Right lobe of liver (tissue), 6 donors: ENCODE measurements around the gene SERPINH1. TPM values are rescaled to one million over a fixed set of nuclear protein-coding genes. Genes with fewer than 3 reads are reported as not detected.

ENCODE experiments used
- ATAC-seq, 4 donors: fragments of 200-7000 bp; cut with Tn5 transposase; one replicate each; pipeline ENCODE4 v1.9.1; 2020; ENCODE audit warnings: mild to moderate bottlenecking in 4 of 4, moderate library complexity in 4 of 4
- DNase-seq, 3 donors: peaks; one replicate each; pipeline ENCODE4 v3.0.0-alpha.2; 2020
- H3K27ac ChIP-seq, 3 donors: fragments of 200-600 bp; one replicate each; pipeline ENCODE4 v1.8.0; 2022
- H3K27me3 ChIP-seq, 2 donors: fragments of 200-600 bp; one replicate each; pipeline ENCODE4 v1.8.0; 2022
- H3K36me3 ChIP-seq, 4 donors: fragments of 200-600 bp; sonication (generic) in 1 of 4; one replicate each; pipeline versions ENCODE4 v1.5.1 to v1.8.0; 2017 to 2022; ENCODE audit warnings: control low read depth in 1 of 4
- H3K4me1 ChIP-seq, 4 donors: fragments of 200-600 bp; sonication (generic) in 1 of 4; one replicate each; pipeline versions ENCODE4 v1.5.1 to v1.8.0; 2017 to 2022; ENCODE audit warnings: control low read depth in 1 of 4
- H3K4me3 ChIP-seq, 3 donors: fragments of 200-600 bp; one replicate each; pipeline ENCODE4 v1.8.0; 2022
- H3K9me3 ChIP-seq, 4 donors: fragments of 200-600 bp; sonication (generic) in 1 of 4; one replicate each; pipeline versions ENCODE4 v1.5.1 to v1.8.0; 2017 to 2022; ENCODE audit warnings: control low read depth in 1 of 4
- POLR2A ChIP-seq: fragments of 450-650 bp; IDR thresholded peaks from one replicate; pipeline ENCODE4 v1.6.1; 2017; ENCODE audit warnings: antibody characterized with exemption, mild to moderate bottlenecking
- WGBS: methylation state at CpG from one replicate; pipeline ENCODE4 v1.1.6; 2018; ENCODE audit warnings: low coverage, low lambda C conversion rate; ENCODE audit not compliant: insufficient coverage; ENCODE audit errors: missing lambda C conversion rate; 5-methylcytosine and 5-hydroxymethylcytosine counted together
- intact Hi-C, 2 donors: fragments of 100-400 bp; cut with DNase I; formaldehyde crosslinking; loops; one replicate each; pipeline versions ENCODE4 v1.11.2 to v1.14.1; 2022
- total RNA-seq, 6 experiments: library from RNA; depleted of rRNA in 2 of 6; stranded (reverse); fragments of >200 nt in 2 of 6; fragmentation: NEBNext Ultra II Directional in 3 of 6; extraction: Animal tissue kit (Norgen Biotek cat#: 25700) in 3 of 6; gene quantifications; one replicate each; pipeline versions ENCODE4 v1.1.0 to v1.2.4, GENCODE V29; 2016 to 2023
- TF ChIP-seq, protein P1 (sequence below), 4 donors: fragments of 200-600 bp in 3 of 4; fragments of 450-650 bp in 1 of 4; IDR thresholded peaks; one replicate each; pipeline versions ENCODE4 v1.5.1 to v1.8.0; 2016 to 2022; ENCODE audit warnings: antibody characterized with exemption in 4 of 4, mild to moderate bottlenecking in 2 of 4
- donor health status: DM: no; HTN: yes; CAD: no.
- donor health status: DM: no; HTN: no; CAD: no.
- donor health status: DM: no; HTN: no; CAD: no.
- donor health status: DM: no; HTN: yes; CAD: no.
- donor health status: DM: no; HTN: yes; CAD: no.

Gene SERPINH1
- total RNA-seq, 6 experiments from 2014 or later, result 14.6 to 44.3 (median 33.8) TPM

DNA sequence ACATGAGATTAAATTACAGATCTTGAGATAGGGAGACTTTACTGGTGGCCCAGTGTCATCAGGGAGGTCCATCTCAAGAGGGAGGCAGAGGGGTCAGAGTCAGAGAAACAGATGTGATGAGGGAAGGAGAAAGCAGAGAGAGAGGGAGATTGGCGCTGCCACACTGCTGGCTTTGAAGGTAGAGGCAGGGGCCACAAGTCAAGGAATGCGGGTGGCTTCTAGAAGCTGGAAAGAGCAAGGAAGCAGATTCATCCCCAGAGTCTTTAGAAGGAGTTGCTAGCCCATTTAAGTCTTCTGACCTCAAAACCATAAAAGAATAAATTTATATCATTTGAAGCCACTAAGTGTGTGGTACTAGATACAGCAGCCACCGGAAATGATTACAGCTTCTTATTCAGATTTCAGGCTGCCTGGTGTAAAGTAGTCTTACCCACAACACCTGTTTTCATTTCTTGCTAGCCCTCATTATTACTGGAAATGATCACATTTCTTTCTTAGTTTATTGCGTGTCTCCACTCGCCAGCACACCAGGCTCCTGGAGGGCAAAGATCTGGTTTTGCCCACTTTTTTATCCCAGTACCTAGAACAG is 12.6 kb upstream of the SERPINH1 start:
- 96% methylated on average over 5 of the region's 5 CpGs for WGBS
- no peak overlapping the region for H3K4me3 ChIP-seq
- no peak overlapping the region for H3K27ac ChIP-seq
- H3K4me1 ChIP-seq, result no peaks in the 10 kb centered on the region
- TF ChIP-seq, protein P1, sequence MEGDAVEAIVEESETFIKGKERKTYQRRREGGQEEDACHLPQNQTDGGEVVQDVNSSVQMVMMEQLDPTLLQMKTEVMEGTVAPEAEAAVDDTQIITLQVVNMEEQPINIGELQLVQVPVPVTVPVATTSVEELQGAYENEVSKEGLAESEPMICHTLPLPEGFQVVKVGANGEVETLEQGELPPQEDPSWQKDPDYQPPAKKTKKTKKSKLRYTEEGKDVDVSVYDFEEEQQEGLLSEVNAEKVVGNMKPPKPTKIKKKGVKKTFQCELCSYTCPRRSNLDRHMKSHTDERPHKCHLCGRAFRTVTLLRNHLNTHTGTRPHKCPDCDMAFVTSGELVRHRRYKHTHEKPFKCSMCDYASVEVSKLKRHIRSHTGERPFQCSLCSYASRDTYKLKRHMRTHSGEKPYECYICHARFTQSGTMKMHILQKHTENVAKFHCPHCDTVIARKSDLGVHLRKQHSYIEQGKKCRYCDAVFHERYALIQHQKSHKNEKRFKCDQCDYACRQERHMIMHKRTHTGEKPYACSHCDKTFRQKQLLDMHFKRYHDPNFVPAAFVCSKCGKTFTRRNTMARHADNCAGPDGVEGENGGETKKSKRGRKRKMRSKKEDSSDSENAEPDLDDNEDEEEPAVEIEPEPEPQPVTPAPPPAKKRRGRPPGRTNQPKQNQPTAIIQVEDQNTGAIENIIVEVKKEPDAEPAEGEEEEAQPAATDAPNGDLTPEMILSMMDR (IDR thresholded peaks at IDR 0.05), result no peak
- TF ChIP-seq POLR2A, result no peak
- H3K27me3 ChIP-seq, result no peaks in the 10 kb centered on the region
- H3K9me3 ChIP-seq, result no peaks in the 10 kb centered on the region
- DNase-seq (no peak), ATAC-seq (no peak)
- intact Hi-C loops, result loop anchor here in 1 of 2 donors (10.0 kb wide), 1 partner anchor 265 kb away; no protein-coding TSS in a partner anchor
- no peaks in the 10 kb centered on the region for H3K36me3 ChIP-seq

DNA sequence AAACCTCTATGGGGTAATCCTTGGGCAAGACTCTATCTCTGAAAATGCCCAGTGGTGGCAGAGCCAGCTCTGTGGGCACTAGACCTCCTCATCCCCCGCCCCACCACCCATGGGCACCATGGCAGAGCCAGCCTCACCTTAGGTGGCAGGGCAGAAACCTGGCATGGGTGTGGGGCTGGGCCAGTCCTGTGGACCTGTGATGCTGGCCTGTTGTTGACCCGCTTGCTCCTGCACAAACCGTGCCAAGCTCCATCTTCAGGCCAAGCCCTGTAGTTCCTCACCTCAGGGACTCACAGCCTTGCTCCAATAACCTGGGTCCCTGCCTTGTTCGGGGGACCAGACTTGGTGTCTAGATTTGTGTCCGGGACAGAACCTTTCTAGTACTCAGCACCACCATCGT is 8.9 kb upstream of the SERPINH1 start:
- no peaks in the 10 kb centered on the region for H3K27me3 ChIP-seq
- DNase-seq (no peak), ATAC-seq (no peak)
- no peak overlapping the region for H3K4me3 ChIP-seq
- TF ChIP-seq, protein P1 (IDR thresholded peaks at IDR 0.05), result no peak
- no peak for TF ChIP-seq POLR2A
- no peaks in the 10 kb centered on the region for H3K36me3 ChIP-seq
- no CpG with 5 or more reads among the region's 6 CpGs for WGBS
- H3K9me3 ChIP-seq, result no peaks in the 10 kb centered on the region
- intact Hi-C loops, result no loop called here
- no peaks in the 10 kb centered on the region for H3K4me1 ChIP-seq
- no peak overlapping the region for H3K27ac ChIP-seq

DNA sequence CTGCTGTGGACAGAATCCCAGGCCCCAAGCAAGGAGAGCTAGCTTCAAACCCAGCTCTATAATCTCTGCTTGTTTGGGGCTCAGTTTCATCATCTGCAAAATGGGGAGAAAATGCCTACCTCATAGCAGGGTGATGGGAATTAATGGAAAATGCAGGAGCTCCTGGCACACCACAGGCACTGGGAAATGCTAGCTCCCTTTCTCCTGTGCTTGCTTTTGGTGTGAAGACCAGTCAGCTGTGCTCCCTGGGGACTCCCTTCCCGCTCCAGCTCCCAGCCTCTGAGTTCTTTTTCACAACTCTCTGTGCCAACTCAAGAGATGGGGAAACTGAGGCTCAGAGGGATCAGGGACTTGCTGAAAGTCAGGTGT is 8.2 kb upstream of the SERPINH1 start:
- no CpG with 5 or more reads among the region's 1 CpG for WGBS
- no peaks in the 10 kb centered on the region for H3K36me3 ChIP-seq
- TF ChIP-seq, protein P1 (IDR thresholded peaks at IDR 0.05), result no peak
- no peak for TF ChIP-seq POLR2A
- no peaks in the 10 kb centered on the region for H3K27me3 ChIP-seq
- H3K9me3 ChIP-seq, result no peaks in the 10 kb centered on the region
- ATAC-seq (no peak), DNase-seq (no peak)
- no peak overlapping the region for H3K4me3 ChIP-seq
- H3K4me1 ChIP-seq, result no peaks in the 10 kb centered on the region
- intact Hi-C loops, result no loop called here
- no peak overlapping the region for H3K27ac ChIP-seq

DNA sequence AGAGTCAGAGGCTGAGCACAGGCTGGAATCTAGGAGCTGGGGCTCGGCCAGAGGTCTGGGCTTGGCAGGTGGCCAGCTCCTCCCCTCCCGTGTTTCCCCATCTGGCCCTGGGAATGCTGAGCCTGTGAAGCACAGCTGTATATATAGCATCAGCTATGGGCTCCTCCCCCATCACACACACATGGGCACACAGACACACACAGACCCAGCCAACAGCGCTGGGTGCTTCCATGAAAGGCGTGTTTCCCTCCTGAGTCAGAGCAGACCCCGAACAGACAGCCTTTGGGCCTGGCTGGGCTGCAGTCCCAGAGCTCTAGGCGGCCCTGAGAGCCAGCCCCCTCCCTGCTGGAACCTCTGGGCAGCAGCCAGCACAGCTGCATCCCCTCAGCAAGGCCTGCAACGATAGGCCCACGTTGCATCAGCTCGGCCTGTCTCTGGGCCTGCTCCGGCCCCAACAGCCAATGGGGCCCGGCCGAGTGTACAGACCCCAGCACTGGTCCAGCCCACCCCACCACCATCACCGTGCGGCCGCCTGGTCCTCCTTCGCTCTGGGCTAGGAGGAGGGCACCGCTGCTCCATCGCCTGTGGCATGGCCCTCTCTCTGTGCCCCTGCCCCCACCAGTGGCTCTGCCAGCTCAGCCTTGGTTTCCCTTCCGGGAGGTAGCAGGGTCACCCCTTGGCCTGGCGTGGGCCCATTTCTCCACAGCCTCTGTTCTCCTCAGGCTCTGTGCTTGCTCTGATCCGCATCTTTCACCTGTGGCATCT is 7.6 kb upstream of the SERPINH1 start:
- Histone ChIP-seq H3K9me3 (no peaks in the 10 kb centered on the region), H3K36me3 (no peaks in the 10 kb centered on the region), H3K4me3 (no peak overlapping the region), H3K27ac (peak overlapping the region in 1 of 3 donors; percentile 54), H3K4me1 (no peaks in the 10 kb centered on the region), H3K27me3 (no peaks in the 10 kb centered on the region)
- ATAC-seq (peak; percentile 51 to 76 (median 68)), DNase-seq (peak; percentile 65 to 76 (median 66))
- TF ChIP-seq, protein P1 (IDR thresholded peaks at IDR 0.05), result no peak
- peak; percentile 30 for TF ChIP-seq POLR2A
- WGBS, result 55% methylated on average over 2 of the region's 21 CpGs
- intact Hi-C loops, result no loop called here
